GM18508 (cell line): Measurements from ENCODE around the gene SCGB2A2.

ENCODE experiments used
- ATAC-seq: cut with Tn5 transposase; IDR thresholded peaks from one replicate; pipeline ENCODE4 v1.9.1; 2021; ENCODE audit warnings: moderate number of reproducible peaks; ENCODE audit not compliant: insufficient read depth, unreplicated experiment

Gene SCGB2A2

DNA sequence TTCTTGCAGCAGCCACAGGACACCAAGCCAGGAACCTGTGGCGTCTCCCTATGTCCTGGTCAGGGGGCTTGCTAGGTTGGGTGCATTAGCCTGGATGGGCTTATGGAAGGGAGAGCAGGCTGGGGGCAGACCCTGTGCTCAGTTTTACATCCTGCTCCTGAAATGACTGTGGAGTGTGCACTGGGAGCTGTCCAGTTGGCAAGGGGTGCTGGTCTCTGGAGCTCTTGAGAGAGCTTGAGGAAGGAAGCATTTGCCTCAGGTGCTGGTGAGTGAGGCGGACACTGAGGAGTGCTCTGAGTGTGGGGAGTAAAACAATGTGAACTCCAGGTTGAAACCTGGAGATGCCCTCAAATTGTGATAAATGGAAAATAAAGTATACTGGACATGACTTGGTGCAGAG is 25.5 kb downstream of the SCGB2A2 start:
- ATAC-seq = no peak

DNA sequence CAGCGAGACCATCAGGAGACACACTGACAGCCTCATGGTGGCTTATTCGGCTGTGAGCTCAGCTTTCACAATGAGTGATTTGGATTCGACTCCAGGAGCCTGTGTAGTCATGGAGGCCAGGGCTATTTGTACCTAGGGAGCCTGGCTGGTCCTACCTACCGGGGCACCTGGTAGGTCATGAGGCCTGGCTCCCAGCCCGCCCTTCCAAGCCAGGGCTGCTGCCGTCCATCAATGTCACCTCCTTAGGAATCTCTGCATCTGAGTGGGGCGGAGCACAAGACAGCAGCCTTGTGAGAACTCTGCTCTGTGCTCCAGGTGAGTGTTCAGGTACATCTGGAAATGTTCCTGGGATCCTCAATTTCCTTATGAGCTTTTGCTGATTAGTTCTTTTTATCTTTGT is 29.0 kb downstream of the SCGB2A2 start, which contains the start of gene SCGB1D4:
SCGB1D4 (minus strand) TSS at position 101 of the 400 bp plus-strand sequence; CDS start at position 36, 65 bp downstream.
- no peak for ATAC-seq

DNA sequence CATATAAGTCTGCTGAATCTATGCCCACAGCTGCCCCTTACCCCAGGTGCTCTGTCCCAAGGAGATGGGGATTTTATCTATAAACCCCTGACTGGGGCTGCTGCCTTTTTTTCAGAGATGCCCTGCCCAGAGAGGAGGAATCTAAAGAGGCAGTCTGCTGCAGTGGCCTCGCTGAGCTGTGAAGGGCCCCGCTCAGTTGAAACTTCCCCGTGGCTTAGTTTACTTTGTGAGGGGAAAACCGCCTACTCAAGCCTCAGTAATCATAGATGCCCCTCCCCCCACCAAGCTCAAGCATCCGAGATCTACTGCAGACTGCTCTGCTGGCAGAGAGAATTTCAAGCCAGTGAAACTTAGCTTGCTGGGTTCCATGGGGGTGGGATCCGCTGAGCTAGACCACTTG is 36.3 kb downstream of the SCGB2A2 start:
- no peak for ATAC-seq

DNA sequence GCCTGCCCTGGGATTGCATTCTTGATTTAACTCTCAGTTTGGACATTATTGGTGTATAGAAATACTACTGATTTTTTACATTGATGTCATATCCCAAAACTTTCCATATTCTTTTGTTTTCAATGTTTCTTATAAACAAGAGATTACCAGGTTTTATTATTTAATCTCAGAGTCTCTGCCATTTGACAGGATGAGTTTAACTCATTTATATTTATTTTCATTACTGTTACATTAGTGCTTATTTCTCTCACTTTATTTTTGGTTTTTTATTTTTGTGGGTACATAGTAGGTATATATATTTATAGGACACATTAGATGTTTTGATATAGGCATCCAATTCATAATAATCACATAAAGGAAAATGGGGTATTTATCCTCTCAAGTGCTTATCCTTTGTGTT is 38.0 kb downstream of the SCGB2A2 start:
- ATAC-seq = no peak

DNA sequence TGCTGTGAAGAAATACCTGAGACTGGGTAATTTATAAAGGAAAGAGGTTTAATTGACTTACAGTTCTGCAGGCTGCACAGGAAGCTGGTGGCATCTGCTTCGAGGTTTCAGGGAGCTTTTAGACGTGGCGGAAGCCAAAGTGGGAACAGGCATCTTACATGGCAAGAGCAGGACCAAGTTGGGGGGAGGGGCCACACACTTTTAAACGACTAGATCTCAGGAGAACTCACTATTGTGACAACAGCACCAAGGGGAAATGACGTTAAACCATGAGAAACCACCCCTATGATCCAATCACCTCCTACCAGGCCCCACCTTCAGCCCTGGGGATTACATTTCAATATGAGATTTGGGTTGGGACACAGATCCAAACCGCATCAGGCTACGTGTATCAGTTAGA is 40.0 kb downstream of the SCGB2A2 start:
- ATAC-seq = no peak

- no peak for ATAC-seq
These were observed 45.5 kb downstream of the SCGB2A2 start for GRCh38 chr11:62315431-62315830.

GRCh38 chr11:62322524-62322923 is 52.6 kb downstream of the SCGB2A2 start:
- no peak for ATAC-seq
